NOMO-1 treated with dmso at 0.1 percent for 144 hours (cell line): ENCODE results near the gene MS4A15.
"Not testable (repeated sequence)": the region's sequence is repeated elsewhere in the genome, so short reads cannot be mapped to it uniquely, and the experiment has no call there.

Experiments used
- DNase-seq: peaks from one replicate; lab custom pipeline; 2025; ENCODE audit not compliant: unreplicated experiment; lab: John Stamatoyannopoulos, UW

MS4A15 gene

DNA sequence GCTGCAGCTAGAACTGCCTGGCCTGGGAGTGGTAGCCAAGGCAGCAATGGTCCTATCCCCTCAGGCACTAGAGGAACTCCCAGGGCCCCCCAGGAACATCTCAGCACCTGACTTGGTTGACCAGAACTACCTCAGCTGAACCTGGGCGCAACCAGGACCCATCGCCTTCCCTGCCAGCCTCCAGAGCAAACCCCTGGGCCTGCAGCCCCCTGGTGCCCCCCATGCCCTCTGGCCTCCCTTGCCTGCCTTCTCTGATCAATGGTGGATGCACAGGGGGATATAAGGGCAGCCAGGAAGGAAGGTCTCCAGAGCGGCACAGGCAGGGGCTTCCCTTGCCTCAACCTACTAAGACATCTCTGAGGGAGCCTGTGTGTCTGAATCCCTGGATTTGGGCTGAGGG, 42.0 kb downstream of the MS4A15 start:
- DNase-seq: no peak

DNA sequence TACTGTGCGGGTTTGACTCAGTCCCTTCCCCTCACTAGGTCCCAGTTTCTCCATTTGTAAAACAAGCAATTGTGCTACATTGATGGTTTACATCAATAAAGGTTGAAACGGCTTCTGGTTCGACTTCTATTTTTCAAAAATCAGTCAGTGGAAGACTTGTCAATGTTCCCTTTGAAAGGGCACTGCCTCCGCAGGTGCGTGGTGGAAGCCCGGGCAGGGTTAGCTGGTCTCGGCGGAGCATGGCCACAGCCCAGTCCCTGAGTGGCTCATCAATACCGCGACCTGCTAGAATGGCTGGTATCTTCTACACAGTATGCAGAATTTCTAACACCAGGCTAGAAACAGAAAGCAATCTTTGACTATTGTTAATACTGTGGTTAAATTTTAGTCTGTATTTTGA, 44.5 kb downstream of the MS4A15 start:
- no peak for DNase-seq

DNA sequence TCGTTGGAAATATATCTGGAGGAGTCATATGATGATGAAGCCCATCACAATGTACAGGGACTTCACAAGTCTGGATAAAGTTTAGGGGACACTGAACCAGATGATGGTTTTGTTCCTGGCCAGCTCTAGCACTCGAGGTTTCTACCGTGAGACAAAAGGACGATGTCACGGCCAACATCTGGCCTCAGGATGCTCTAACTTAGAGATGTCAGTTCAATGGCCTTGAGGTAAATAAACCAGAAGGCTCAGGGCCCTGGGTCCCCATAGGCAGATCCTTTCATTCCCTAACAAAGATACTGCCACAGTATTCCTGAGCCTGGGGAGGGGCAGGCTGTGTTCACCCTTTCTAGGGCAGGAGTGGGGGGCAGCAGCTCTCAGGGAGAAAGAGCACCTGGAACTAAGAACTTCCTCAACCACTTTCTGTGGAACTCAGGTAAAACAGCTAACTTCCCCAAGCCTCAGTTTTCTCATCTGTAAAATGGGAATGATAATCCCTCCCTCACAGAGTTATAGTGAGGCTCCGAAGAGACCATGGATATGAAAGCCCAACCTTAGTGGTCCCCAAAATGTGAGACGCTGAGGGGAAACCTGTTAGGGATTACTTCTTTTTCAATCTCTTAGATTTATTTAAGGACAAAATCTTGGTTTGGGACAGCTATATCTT, 46.7 kb downstream of the MS4A15 start:
- DNase-seq: no peak

DNA sequence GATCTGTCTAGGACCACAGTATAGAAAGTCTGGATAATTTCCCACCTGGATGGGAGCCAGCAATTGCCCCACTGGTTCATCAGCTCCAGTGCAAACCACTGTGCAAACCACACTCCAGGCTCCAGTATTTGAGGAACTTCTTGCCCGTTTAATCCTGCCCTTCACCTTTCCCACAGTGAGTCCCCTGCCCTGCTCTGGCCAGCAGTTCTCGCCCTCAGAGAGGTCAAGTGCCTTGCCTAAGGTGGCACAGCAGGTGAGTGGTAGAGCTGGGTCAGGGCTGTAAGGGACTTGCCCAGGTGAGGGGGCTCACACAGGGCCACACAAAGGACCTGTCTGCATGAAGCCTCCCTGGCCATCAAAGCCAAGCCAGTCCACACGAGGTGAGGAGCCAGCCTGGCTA, 52.6 kb downstream of the MS4A15 start:
- DNase-seq: no peak

DNA sequence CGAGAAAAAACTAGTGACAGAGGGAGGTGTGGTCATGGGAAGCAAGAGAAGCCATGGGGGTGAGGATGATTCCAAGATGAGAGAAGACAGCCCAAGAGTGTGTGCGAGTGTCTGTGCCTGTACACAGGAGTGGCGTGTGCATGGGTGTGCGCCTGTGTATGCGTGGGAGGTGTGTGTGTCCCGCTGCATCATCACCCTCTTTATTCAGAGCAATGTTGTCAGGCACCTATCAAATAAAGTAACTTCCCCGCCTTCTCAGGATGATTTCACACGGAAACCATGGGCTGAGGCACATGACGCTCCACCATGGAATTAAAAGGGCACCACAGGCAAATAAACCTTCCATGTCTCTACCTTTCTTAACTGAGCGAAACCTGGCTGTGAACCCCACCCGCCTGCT, 53.0 kb downstream of the MS4A15 start:
- no peak for DNase-seq

DNA sequence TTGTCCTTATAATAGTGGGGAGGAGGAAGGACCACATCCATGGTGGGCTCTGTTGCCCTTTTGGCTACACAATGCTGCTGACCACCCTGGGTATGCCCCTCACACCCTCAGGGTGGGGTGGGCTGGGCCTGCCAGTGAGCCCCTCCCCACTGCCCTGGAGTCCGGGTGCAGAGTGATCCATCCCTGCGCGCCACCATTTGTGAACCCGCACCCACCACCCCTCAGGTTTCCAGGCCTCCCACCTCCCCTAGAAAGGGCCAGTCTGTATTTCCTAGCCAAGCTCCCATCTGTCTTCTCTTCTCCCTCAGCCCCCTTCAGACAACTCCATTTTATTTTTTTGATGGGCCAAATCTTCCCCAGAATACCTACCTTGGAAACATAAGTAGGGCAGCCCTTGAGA, 53.5 kb downstream of the MS4A15 start:
- DNase-seq: no peak

DNA sequence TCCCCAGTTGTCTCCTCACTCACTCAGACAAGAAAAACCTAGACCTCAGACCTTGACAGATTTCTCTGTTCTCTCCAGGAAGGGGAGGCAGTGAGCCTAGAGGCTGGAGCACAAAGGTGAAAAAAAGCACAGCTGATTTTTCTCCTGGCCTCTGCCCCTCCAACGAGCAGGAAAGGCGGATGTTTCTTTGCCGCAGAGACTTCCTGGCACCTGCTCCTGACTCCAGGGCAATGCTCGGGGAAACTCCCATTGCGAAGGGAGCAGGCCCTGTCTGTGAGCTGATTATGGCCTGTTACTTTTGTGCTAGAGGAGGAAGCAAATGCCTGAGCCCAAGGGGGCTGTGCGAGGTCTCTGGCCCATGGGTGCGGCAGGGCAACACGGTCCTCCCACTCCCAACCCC, 53.9 kb downstream of the MS4A15 start:
- DNase-seq: no peak

DNA sequence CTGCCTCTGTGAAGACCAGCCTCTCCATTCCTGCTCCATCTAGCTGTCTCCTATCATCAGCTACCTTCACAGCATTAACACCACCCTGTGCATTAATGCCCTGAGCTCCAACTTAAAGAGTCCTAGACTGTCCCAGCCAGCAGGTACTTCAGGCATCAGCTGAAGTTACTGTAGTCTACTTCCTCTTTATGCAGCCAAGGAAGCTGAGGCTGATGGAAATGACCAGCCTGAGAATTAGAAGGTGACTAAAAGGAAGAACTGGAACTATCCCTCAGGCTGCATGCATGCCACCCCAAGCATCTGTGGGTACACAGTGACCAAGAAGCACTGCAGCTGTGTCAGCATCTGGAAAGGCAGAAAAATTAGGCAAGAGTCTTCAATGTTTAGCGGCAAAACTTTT, 56.7 kb downstream of the MS4A15 start:
- DNase-seq: no peak

DNA sequence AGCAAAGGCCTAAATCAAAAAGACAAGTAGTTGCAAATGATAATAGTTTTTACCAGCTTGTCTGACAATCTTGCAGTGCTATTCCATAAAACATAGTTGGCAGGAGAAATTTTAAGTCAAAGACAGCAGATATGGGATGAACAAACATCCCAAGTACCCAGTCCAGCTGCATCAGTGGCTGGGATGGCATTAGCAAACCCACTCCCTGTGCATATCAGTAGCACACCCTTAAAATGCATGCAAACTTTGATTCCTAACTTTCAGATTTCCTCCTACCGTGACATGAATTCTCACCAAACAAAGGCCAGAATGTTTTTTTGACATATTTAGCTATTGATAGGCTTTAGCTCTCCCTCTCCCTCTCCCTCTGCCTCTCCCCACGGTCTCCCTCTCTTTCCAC, 57.4 kb downstream of the MS4A15 start:
- DNase-seq: no peak

DNA sequence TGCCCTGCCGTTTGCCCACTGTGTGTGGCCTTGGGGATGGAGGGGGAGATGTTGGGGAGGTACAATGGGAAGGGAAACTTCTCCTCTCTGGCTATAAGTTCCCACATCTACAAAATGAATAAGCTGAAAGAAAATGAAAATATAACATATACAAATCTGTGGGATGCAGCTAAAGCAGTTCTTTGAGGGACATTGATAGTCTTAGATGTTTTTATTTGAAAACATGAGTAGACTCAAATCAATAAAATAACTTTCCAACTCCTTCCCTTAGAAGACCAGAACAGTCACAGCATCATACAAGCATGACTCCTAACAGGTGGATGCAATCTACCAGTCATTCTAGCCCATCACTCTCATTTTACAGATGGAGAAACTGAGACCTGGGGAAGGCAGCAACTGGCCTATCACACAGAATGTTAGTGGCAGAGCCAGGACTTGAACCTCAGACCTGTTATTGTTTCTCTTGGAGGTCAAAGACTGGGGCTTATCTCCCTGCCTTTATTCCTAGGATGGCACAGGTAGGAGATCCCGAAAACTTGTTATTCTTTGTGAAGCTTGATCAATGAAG, 60.0 kb downstream of the MS4A15 start:
- DNase-seq: no peak

DNA sequence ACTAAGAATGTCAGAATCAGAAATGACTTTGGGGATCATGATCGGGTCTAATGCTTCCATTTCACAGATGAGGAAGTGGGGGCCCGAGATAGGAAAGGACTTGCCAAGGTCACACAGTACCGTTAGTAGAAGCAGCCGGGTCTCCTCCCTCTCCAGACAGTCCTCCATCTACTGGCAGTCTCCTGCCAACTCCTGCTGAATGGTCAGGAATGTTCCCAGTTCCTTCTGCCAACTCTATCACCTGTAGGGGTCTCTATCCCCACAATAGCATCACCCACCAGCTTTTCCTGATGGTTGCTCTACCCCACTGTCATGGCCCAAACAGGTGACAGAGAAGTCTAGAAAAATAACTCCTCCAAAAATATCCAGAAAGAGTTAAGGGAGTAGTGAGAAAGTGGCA, 61.4 kb downstream of the MS4A15 start:
- no peak for DNase-seq

DNA sequence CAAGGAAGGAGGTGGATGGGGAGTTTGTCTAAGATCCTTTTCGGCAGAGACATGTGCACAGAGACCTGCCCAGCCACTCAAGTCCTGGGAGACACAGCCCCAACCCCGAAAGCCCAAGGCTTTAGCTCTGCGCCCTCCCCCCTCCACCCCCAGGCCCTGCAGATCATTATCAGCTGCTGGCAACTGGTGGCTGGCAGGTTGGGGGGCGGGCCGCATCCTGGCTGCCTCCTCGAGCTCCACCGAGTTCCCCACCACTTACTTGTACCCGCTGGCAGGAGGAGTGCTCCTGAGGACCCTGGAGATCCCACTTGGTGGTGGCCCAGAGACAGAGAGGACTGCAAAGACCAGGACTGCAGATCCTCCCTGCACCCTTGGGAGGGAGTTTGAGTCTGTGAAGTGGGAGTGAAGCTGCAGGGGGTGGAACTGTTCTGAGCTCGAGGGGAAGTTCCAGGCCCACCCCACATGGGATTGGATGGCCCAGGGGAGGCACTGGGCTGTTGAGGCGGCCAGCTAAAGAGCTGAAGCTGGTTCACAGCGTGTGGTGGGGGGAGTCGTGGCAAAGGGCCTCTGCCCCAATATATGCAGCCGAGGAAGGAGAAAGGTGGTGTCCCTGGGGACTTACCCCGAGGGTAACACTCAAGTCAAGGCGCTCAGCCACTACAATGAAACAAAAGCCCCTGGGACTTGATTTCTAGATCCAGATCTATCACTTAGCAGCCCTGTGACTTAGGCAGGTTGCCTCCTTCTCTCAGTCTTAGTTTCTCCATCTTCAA, 65.3 kb downstream of the MS4A15 start:
- DNase-seq: no peak

DNA sequence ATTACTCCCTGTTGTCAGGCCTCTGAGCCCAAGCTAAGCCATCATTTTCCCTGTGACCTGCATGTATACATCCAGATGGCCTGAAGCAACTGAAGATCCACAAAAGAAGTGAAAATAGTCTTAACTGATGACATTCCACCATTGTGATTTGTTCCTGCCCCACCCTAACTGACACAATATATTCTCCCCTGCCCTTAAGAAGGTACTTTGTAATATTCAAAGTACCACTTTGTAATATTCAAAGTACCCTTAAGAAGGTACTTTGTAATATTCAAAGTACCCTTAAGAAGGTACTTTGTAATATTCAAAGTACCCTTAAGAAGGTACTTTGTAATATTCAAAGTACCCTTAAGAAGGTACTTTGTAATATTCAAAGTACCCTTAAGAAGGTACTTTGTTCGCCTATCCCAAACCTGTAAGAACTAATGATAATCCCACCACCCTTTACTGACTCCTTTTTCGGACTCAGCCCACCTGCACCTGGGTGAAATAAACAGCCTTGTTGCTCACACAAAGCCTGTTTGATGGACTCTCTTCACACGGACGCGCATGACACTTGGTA, 67.2 kb downstream of the MS4A15 start:
- DNase-seq: not testable (repeated sequence)

DNA sequence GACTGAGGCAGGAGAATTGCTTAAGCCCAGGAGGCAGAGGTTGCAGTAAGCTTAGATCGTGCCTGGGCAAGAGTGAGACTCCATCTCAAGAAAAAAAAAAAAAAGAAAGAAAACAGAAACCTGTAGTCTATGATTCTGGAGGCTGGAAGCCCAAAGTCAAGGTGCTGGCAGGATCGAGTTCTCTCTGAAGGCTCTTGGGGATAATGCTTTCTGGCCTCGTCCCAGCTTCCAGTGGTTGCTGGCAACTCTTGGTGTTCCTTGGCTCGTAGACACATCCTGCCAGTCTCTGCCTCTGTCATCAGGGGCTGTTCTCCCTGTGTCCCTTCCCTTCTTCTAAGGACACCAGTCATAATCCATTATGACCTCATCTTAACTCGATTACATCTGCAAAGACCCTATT, 68.5 kb downstream of the MS4A15 start:
- no peak for DNase-seq

DNA sequence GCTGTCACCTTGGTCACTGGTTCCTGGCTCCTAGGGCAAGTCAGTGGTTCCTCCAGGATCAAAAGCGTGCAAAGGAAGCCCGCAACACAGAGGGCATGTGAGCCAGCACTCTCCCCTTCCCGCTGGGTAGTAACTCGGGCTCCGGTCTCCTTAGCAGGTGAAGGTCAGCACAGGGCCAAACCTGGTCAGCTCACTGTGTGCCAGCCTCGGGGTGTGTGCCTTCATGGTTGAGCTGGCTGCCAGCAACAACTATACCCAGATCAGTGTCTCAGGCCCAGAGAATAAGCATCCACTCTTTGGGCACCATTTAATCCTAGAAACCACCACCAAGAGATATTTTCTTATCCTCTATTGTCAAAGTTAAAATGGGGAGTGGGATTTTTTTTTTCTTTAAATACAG, 69.1 kb downstream of the MS4A15 start:
- DNase-seq: no peak
